Liver (tissue), 3 donors: ENCODE results near the gene NOP16.

ENCODE experiments used
- EGR1 ChIP-seq, 2 donors: IDR thresholded peaks; 2 replicates each; pipeline ENCODE4 v1.6.1; 2016 to 2018; ENCODE audit warnings: antibody characterized with exemption in 2 of 2, low read depth in 2 of 2
- JUND ChIP-seq, 2 donors: IDR thresholded peaks; 2 replicates each; pipeline ENCODE4 v1.6.1; 2016; ENCODE audit warnings: antibody characterized with exemption in 2 of 2
- SP1 ChIP-seq: IDR thresholded peaks from 2 replicates; pipeline ENCODE4 v1.6.1; 2018; ENCODE audit warnings: antibody characterized with exemption, mild to moderate bottlenecking
- TAF1 ChIP-seq: conservative IDR thresholded peaks from 2 replicates; pipeline ENCODE4 v1.6.1; 2016; ENCODE audit warnings: antibody characterized with exemption, mild to moderate bottlenecking
- TF ChIP-seq, protein P1 (sequence below): fragments of 150-350 bp; IDR thresholded peaks from 2 replicates; pipeline ENCODE4 v1.5.1; 2017; ENCODE audit warnings: improper control_type of control experiment, low read depth, low read length; ENCODE audit not compliant: missing input control
- donor health status: healthy.
- donor health status: healthy.

DNA sequence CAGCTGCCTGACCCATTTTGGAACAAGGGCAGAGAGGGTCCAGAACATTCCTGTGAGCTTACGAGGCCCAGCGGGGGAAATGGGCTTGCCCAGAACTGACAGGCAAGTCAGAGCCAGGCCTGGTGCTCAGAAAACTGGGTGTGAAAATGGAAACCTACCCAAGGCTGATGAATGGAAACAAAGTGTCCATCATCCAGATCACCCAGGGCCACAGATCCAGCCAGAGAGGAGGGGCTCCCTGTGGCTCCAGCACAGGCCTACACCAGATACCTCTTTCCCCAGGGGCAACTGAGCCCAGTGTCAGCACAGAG lies 24.8 kb upstream of the NOP16 start:
- no peak for TF ChIP-seq JUND (IDR thresholded peaks at IDR 0.05)
- TF ChIP-seq, protein P1, sequence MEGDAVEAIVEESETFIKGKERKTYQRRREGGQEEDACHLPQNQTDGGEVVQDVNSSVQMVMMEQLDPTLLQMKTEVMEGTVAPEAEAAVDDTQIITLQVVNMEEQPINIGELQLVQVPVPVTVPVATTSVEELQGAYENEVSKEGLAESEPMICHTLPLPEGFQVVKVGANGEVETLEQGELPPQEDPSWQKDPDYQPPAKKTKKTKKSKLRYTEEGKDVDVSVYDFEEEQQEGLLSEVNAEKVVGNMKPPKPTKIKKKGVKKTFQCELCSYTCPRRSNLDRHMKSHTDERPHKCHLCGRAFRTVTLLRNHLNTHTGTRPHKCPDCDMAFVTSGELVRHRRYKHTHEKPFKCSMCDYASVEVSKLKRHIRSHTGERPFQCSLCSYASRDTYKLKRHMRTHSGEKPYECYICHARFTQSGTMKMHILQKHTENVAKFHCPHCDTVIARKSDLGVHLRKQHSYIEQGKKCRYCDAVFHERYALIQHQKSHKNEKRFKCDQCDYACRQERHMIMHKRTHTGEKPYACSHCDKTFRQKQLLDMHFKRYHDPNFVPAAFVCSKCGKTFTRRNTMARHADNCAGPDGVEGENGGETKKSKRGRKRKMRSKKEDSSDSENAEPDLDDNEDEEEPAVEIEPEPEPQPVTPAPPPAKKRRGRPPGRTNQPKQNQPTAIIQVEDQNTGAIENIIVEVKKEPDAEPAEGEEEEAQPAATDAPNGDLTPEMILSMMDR: no peak
- TF ChIP-seq SP1: no peak
- TF ChIP-seq TAF1: no peak
- no peak for TF ChIP-seq EGR1 (IDR thresholded peaks at IDR 0.05; ENCODE audit: low read depth in 2 of 2)
